Stimulated activated CD4-positive, alpha-beta T cell treated with anti-CD3 and anti-CD28 coated beads, Interleukin-4, amount 100 ng/mL, for 4 hours (primary cell): ENCODE data around the gene POLR3E.
"Not testable (repeated sequence)": the region's sequence is repeated elsewhere in the genome, so short reads cannot be mapped to it uniquely, and the experiment has no call there.

Experiments used
- DNase-seq, 2 experiments: peaks; one replicate each; pipeline ENCODE4 v3.0.0-alpha.2; 2020

Gene POLR3E

DNA sequence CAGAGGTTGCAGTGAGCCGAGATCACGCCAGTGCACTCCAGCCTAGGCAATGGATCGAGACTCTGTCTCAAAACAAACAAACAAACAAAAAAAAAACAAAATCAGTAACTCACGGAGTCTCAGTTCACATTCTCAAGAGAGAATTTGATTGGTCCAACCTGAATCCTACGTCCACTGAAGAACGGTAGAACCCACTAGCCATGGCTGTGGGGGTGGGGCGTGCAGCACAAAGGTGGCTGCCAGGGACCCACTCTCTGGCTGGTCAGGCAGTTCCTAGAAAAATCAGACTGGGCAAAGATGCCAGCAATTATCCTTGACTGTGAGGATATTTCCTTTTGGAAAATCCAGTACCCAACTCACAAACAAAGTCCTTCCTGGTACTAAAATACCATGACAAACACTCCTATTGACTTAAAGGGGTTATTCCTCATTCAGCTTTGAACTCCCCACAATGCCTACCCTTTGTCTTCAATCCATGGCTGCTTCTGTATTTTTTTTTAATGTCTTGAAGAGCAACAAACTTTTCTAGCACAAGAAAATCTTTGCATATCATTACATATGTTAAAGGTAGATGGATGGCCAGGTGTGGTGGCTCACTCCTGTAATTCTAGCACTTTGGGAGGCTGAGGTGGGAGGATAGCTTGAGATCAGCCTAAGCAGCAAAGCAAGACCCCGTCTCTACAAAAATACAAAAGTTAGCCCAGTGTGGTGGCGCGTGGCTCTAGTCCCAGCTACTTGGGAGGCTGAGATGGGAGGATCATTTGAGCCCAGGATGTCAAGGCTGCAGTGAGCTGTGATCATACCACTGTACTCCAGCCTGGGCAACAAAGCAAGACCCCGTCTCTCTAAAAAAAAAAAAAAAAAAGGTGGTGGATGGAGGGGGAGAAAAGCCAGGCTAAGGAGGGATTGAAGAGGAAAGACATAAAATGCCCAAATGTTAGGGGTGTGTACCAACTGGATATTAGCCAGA lies 3.8 kb upstream of the POLR3E start:
- no peak for DNase-seq

DNA sequence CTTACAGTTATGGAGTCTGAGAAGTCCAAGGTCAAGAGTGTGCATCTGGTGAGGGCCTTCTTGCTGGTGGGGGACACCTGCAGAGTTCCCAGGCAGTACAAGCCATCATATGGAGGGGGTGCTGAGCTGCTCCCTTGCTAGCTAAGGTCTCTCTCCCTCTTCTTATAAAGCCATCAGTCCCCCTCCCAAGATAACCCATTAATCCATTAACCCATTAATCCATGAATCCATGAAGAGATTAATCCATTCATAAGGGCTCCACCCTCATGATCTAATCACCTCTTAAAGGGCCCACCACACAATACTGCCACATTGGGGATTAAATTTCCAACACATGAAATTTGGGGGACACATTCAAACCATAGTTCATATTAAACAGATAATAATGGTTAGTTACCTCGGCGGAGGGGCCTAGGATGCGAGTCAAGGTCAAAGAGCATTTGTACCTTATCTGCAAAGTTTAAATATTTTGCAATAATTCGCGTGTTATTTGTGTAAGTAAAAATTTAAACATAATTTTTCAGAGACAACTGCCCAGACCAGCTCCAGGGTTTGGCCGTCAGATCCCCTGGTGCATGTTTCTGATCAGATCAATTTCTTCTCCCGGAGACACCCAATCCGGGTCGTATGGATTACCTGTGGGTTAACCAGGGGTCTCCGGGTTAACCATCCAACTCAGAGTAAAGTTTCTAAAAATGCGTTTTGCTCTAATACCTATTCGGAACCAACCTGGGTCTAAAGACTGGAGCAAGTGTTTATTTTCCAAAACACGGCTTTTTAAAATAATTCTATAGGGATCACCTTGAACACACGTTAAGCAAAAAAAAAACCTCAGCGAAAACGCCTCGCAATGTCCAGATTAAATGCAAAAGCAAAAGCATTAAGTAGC lies 740 bp upstream of the POLR3E start:
- no peak for DNase-seq

DNA sequence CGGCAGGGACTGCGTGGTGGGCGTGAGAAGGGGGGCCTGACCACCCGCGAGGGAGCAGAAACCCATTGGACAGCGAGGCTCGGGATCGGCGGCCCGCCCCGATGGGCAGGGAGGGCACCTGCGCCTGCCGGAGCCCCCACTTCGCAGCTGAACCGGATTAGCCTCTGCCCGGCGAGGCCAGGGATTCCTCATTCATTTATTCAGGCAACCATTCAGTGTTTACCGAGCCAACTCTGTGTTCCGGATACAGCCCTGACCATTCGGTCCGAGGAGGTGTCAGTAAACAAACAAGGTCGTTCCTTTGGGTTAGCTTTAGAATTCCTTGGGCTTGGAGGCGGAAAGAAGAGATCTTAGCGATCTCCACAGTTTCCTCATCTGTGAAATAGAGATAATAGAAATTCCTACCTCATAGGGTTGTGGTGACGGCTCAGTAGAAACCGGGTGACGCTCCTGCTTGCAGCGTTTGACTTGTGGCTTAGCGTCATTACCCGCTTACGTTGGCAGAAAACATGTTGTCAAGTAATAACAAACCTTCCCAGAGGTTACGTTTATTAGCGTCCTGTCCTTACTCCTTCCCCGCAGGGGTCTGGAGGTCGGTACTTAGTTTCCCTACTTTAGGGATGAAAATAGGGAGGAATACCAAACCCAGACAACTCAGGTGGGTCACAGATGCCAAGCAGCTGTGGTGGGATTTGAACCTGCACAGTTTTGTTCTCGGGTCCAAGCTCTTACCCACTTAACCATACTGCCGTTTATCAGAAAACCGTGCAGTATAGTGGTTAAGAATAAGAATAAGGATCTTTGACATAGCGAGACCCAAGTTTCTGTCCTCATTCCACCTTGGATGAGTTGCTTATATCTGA lies 893 bp downstream of the POLR3E start:
- DNase-seq: peak; percentile 49 to 70

DNA sequence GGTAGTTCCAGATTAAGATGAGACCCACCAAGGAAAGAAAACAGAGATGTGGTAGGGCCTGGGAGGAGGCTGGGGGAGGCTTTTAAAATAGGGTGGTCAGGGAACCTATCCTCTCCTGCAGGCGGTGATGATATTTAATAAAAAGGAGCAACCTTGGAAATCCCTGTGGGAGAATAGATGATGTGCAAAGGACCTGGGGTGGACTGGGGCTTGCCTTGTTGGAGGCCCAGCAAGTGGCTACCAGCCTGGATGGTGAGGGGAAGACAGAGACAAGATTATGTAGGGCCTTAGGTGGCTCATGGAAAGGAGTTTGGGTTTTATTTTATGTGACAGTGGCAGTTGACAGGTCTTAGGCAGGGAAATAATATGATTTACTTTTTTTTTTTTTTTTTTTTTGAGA lies 1.8 kb downstream of the POLR3E start:
- no peak for DNase-seq

DNA sequence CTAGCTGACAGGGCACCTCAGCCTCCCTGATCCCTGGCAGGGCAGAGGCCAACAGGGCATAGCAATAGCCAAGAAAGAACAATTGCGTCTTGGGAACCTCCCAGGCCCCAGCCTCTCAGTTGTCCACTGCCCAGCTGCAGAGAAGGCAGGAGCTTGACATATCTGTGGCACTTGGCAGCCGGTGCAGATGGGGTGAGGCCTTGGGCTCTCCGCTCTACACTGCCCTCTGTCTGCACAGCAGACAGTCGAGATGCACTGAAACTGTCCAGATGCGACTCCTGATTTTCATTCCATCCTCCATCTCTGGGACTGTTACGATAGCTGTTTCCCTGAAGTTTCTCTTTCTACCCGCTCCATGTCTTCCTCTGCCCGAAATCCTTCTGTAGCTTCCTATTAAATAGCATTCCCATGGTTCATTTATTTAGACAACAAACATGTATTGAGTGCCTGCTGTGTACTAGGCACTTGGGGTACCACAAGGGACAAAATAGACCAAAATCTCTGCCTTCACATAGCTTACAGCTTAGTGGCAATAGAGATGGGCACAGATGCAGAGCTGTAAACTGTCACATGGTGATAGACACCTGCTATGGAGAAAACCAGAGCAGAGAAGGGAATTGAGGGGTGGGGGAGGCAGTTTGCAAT lies 3.3 kb downstream of the POLR3E start:
- peak; percentile 17 to 31 for DNase-seq

DNA sequence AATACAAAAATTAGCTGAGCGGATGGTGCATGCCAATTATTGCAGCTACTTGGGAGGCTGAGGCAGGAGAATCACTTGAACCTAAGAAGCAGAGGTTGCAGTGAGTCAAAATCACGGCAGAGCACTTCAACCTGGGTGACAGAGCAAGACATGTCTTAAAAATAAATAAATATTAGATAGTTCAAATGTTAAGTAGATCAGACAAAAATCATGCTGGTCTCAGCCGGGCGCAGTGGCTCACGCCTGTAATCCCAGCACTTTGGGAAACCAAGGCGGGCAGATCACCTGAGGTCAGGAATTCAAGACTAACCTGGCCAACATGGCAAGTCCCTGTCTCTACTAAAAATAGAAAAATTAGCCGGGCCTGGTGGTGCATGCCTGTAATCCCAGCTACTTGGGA lies 4.2 kb downstream of the POLR3E start:
- not testable (repeated sequence) for DNase-seq

DNA sequence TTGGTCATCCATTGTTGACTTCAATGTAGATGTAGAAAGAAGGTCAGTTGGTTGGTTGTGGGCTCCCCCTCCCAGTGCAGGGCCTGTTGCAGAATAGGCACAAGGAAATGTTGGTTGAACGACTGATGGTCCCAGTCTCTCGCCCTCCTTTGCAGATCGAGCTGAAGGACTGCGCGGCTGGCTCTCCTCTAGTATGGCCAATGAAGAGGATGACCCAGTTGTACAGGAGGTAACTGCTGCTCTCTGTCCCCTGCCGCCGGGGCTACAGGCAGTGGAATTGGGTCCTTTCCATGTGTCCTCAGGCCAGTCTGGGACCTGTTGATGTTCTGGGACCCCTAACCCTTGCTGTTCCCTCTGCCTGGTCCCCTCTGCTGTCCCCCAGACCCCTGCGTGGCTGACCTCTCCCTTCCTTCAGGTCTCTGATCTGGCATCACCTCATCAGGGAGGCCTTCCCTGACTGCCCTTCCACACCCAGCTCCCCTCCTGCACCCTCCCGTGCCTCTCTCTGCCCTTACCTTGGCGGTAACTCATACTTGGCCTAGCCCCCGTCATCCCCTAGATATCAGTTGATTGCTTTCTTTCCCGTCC lies 5.7 kb downstream of the POLR3E start:
- no peak for DNase-seq

DNA sequence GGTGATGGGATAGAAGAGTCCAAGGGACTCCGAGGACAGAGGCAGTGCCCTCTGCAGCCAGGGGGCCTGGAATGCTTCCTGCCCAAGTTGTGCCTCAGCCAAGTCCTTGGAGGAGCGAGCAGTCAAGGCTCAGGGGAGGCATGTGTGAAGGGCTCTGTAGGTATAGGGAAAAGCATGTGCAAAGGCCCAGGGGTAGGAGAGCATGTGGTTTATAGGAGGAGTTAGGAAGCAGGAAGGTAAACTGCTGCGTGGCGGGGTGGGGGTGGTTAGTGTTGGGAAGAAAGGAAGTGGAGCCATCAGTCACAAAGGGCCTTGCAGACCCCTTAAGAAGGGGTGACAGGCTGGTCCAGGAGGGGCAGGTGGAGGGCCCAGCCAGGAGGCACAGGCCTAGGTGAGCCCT lies 7.2 kb downstream of the POLR3E start:
- DNase-seq: no peak

DNA sequence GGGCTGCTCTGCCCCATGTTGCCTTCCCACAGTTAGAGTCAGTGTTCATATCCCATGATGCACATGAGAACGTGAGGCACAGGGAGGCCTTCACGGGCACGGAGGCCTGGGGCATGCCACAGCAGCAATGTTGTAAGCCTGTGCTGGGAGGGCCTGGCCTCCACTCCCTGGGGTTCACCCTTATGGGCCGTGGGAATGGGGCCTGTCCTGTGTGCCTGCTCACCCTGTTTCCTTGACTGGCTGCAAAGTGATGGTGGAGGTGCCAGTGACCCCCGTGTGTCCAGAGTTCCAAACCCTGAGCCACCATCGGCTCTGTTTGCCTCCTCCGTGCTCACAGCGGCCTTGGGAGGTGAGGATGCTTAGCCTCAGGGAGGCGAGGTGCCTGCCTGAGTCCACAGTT lies 9.6 kb downstream of the POLR3E start:
- no peak for DNase-seq

DNA sequence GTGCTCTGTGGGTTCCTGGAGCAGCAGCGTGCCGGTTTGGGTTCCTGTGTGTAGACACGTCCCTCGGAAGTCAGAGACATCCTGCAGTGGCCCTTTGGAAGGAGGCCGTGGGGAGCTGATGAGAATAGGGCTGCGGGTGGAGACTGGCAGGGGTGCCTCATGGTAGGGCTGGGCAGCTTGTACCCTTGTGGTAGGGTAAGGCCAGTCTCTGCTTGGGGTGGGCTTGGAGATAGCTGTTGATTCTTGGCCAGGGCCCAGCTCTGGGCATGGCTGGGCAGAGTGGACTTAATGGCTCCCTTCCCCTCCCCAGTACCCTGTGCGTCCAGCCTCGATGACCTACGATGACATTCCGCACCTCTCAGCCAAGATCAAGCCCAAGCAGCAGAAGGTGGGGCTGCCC lies 10.6 kb downstream of the POLR3E start:
- DNase-seq: no peak

DNA sequence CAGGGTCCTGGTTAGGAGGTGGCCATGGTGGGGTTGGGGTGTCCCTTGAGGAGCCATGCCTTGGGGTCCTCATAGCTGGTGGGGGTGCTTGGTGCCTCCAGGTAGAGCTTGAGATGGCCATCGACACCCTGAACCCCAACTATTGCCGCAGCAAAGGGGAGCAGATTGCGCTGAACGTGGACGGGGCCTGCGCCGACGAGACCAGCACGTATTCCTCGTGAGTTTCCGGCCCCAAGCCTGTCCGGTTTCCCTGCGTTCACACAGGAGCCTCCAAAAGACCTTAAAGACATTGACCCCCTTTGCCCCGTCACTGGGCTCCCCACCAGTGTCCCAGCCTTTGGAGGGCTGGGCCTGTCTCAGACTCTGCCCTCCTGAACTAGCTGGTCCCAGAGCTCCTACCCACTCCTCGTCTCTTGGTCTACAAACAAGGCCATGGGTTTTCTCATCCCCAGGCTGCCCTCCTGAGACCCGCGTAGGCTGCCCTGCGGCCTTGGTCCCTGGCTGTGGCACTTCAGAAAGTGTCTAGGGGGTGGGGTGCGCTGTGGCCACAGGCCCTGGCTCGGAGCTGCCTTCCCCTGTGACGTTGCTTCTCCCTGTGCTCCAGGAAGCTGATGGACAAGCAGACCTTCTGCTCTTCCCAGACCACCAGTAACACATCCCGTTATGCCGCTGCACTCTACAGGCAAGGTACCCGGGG lies 11.8 kb downstream of the POLR3E start:
- no peak for DNase-seq

DNA sequence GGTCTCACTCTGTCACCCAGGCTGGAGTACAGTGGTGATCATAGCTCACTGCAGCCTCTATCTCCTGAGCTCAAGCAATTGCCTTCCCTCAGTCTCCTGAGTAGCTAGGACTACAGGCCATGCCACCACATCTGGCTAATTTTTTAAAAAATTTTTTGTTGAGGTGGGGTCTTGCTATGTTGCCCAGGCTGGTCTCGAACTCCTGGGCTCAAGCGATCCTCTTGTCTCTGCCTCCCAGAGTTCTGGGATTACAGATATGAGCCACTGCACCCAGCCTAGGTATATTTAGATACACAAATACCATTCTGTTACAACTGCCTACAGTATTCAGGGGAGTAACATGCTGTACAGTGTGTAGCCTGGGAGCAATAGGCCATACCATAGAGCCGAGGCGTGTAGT lies 14.3 kb downstream of the POLR3E start:
- no peak for DNase-seq

DNA sequence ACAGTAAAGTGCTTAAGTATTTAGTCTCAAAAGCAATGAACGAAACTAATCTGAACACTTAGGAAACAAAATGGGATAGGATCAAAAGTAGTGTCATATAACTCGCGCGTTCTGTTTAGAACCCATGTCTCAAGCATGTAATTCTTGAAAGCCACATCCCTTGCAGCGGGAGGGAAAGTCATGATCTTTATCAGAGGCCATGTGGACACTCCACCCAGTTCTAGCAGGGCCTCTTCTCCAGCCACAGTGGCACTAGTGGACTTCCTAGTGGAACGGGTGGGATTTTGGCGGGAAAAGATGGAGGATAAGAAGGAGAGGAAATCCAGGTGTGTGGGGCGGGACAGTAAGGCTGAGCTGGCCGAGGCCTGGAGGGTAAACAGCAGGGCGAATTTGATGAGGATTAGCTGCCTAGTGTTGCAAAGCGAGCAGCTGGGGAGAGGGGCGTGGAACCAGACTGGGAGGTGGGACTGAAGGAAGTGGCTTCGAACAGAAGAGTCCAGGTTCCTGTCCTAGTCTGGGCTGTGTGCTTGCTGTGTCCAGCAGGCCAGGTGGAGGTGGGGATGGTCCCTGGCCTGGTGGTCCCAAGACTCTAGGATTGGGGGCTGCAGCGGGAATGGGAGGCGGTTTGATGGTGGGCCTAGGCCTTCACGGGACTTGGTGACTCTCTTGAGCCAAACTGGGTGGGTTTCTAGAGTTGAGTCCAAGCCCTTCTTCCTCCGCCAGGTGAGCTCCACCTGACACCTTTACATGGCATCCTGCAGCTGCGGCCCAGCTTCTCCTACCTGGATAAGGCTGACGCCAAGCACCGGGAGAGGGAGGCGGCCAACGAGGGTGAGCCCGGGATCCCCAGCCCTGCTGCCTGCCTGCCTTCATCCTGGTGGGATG lies 15.9 kb downstream of the POLR3E start:
- DNase-seq: no peak

DNA sequence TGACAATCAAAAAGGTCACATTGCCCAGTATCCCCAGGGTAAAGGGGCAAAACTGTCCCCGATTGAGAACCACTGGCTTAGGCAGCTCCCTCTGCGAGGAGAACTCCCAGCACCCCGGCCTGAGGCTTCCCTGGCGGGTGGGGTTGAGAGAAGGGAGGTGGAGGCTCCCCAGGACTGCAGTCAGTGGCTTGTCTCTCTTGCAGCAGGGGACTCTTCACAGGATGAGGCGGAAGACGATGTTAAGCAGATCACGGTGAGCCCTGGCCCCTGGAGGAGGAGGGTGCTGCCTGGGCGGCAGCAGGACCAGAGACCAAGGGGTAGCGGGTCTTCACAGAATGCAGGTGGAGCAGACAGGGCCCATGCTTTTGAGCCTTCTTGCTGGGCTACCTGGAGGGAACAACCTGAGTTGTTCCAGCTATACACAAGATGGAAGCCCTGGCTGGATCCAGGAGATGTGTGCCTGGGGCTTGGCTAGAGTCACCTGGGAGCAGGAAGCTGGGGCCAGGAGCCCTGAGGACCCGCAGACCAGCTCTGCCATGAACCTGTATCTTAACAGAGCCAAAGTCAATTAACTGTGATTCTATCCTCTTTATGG lies 16.8 kb downstream of the POLR3E start:
- no peak for DNase-seq

DNA sequence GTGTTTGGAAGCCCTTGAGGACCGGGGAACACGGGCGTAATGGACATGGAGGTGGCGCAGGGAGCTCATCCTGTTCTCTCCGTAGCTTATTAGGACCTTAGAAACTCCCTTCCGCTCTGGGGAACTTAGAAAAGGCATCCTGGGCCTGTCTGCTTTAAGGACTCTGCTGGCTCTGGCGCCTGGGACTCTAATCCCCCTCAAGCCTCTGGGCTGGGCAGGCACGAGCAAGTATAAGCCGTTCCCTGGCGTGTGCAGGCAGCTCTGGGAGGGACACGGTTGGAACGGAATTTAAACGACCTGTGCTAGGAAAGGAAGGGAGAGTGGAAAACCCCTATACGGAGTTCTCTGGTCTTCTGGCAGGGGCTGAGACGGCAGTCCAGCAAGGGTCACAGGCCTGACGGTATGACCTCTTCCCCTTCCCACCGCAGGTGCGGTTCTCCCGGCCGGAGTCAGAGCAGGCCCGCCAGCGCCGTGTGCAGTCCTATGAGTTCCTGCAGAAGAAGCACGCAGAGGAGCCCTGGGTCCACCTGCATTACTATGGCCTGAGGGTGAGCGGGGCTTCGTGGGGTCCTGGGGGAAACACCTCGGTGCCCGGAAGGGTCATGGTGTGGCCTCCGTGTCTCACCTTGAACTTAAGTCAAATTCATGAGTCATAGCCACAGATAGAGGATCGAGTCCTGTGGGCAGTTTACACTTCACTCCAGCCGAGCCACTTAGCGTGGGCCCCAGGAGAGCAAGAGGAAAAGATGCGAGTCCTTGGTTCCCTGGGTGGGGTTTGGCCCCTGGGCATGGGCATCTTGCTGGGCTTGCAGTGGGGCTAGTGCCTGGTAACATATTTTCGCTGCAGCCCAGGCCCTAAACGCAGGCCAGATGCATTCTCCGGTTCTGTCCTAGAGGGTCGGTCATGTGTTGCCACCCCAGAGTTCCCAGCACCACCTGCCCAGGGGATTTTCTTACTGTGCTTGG lies 17.7 kb downstream of the POLR3E start:
- no peak for DNase-seq

DNA sequence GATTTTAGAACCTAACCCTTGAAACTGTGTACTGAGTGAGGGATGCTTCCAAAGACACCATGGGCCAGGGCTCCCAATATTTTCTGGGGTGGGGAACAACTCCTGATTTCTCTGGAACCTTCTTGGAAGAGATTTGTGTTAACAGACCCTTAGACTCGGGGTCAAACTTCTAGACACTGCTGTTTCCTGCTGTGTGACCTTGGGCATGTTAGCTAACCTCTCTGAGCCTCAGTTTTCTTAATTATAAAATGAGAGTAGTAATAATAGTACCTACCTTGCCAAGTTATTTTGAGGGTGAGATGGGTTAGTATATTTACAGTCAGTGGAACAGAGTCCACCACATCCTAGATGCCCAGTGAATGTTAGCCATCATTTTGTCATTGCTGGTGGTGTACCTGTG lies 18.8 kb downstream of the POLR3E start:
- DNase-seq: no peak

DNA sequence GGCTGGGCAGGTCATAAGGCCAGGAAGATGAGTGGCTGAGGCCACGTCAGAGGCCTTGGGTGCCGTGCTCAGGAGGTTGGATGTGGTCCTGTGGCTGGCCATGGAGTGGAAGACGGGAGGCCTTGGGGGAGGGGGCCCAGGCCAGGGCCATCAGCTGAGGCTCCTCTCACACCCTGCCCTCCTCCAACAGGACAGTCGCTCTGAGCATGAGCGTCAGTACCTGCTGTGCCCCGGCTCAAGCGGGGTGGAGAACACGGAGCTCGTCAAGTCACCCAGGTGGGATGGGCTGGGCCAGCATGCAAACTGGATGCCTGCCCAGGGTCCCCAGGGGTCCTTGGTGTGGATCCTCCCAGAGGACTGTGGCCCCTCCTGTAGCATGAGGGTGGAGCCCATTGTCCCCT lies 19.2 kb downstream of the POLR3E start:
- no peak for DNase-seq

DNA sequence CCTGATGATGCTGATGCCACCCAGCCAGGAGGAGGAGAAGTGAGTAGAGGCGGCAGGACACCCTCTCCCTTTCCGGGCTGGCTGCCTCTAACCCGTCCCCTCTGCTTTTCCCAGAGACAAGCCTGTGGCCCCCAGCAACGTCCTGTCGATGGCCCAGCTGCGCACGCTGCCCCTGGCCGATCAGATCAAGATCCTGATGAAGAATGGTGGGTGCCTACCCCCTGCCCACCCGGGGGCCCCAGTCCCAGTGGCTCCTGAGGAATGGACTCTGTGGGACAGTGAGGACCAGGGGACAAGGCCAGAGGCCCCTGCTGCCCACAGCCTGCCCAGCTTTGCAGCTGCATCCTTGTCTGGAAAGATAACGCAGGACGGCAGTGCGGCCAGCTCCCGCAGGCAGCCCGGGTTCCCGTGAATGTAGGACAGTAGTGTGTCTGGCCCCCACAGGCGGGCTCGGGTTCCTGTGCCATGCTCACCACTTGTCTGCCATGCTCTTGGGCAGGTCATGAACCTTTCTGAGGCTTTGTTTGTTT lies 19.9 kb downstream of the POLR3E start:
- DNase-seq: no peak
